GM12878 (cell line): ENCODE data around the gene TMTC1. TPM values are rescaled to one million over a fixed set of nuclear protein-coding genes. Genes with fewer than 3 reads are reported as not detected.

Source experiments
- ATAC-seq: fragments of 200-7000 bp; cut with Tn5 transposase; 3 replicates; pipeline ENCODE4 v1.9.1; 2020; ENCODE audit warnings: mild to moderate bottlenecking, moderate library complexity
- BruUV-seq: library from RNA; stranded (reverse); fragments of 400-500 nt; replicated peaks from 2 replicates; lab custom pipeline; 2021; lab: Mats Ljungman, UMichigan
- CTCF ChIA-PET: fragments of 300-600 bp; sonication (Branson Sonifier 250); formaldehyde crosslinking; extraction: SDS; loops from one replicate; lab custom pipeline; 2021; ENCODE audit warnings: inconsistent platforms; lab: Yijun Ruan, JAX
- POLR2A ChIA-PET: fragments of 350-600 bp; formaldehyde crosslinking; extraction: SDS; loops from one replicate; lab custom pipeline; 2021; ENCODE audit warnings: inconsistent platforms; lab: Charles Lee
- RAD21 ChIA-PET: fragments of 300-600 bp; sonication (Branson Sonifier 250); formaldehyde crosslinking; loops from one replicate; lab custom pipeline; 2023; ENCODE audit warnings: antibody characterized with exemption; ENCODE audit not compliant: unreplicated experiment; lab: Charles Lee
- SMC1A ChIA-PET: fragments of 300-600 bp; sonication (Branson Sonifier 250); formaldehyde crosslinking; loops from one replicate; lab custom pipeline; 2023; ENCODE audit not compliant: unreplicated experiment, uncharacterized antibody; lab: Charles Lee
- DNase-seq: peaks from one replicate; pipeline ENCODE4 v3.0.0-alpha.2; 2011; ENCODE audit warnings: low read depth, low spot score
- FAIRE-seq: peaks from 3 replicates; lab custom pipeline; 2011; peaks lifted over from hg19 to GRCh38; lab: Jason Lieb, UNC
- H2AFZ ChIP-seq: 2 replicates; pipeline ENCODE4 v1.6.0; 2011; ENCODE audit warnings: low read depth, low read length, control low read depth; ENCODE audit not compliant: control insufficient read depth
- H3K27ac ChIP-seq: 2 replicates; pipeline ENCODE4 v1.5.1; 2011; ENCODE audit warnings: control low read depth; ENCODE audit not compliant: control insufficient read depth, insufficient read depth
- H3K27me3 ChIP-seq, 2 experiments: replicated peaks in 1 of 2; 2 replicates each; pipeline versions ENCODE4 v1.6.0 to v1.6.1; 2011; ENCODE audit warnings: low read length in 1 of 2; ENCODE audit not compliant: control insufficient read depth in 2 of 2, insufficient read depth in 2 of 2
- H3K36me3 ChIP-seq, 2 experiments: 2 replicates each; pipeline ENCODE4 v1.5.1; 2011; ENCODE audit warnings: low read length in 1 of 2; ENCODE audit not compliant: control insufficient read depth in 2 of 2, insufficient read depth in 2 of 2
- H3K4me1 ChIP-seq: 2 replicates; pipeline ENCODE4 v1.6.1; 2011; ENCODE audit warnings: mild to moderate bottlenecking, low read length, moderate library complexity, mixed read lengths; ENCODE audit not compliant: control insufficient read depth, insufficient read depth
- H3K4me2 ChIP-seq: 2 replicates; pipeline ENCODE4 v1.6.0; 2011; ENCODE audit warnings: control low read depth; ENCODE audit not compliant: control insufficient read depth, insufficient read depth
- H3K4me3 ChIP-seq: fragments of 200-600 bp; sonication (generic); 2 replicates; pipeline ENCODE4 v1.5.1; 2016
- H3K79me2 ChIP-seq: 2 replicates; pipeline ENCODE4 v1.6.0; 2011; ENCODE audit warnings: low read length; ENCODE audit not compliant: control insufficient read depth, insufficient read depth
- H3K9ac ChIP-seq: 2 replicates; pipeline ENCODE4 v1.8.0; 2011; ENCODE audit warnings: low read length, control low read depth, mixed read lengths; ENCODE audit not compliant: control insufficient read depth, insufficient read depth
- H3K9me3 ChIP-seq: replicated peaks from 3 replicates; pipeline ENCODE4 v1.5.1; 2011; ENCODE audit warnings: mild to moderate bottlenecking, low read length; ENCODE audit not compliant: control insufficient read depth, insufficient read depth
- H4K20me1 ChIP-seq: 2 replicates; pipeline ENCODE4 v1.6.0; 2011; ENCODE audit not compliant: control insufficient read depth, insufficient read depth
- CHD4 ChIP-seq: fragments of 200-600 bp; sonication (generic); IDR thresholded peaks from 2 replicates; pipeline ENCODE4 v1.6.1; 2016; ENCODE audit warnings: mild to moderate bottlenecking
- E2F4 ChIP-seq: IDR thresholded peaks from 2 replicates; pipeline ENCODE4 v1.6.1; 2012; ENCODE audit warnings: low read depth, low read length, improper control_type of control experiment
- FOXM1 ChIP-seq: IDR thresholded peaks from 2 replicates; pipeline ENCODE4 v1.6.1; 2012; ENCODE audit warnings: low read depth, mild to moderate bottlenecking, inconsistent platforms, low read length, moderate library complexity
- IRF4 ChIP-seq: IDR thresholded peaks from 2 replicates; pipeline ENCODE4 v1.6.1; 2011; ENCODE audit warnings: low read depth, low read length
- JUND ChIP-seq: IDR thresholded peaks from 2 replicates; pipeline ENCODE4 v1.6.1; 2012; ENCODE audit warnings: low read depth, mild to moderate bottlenecking, low read length, improper control_type of control experiment, moderate library complexity
- MYC ChIP-seq: IDR thresholded peaks from 2 replicates; pipeline ENCODE4 v1.6.1; 2011; ENCODE audit warnings: mild to moderate bottlenecking, low read length, moderate library complexity, inconsistent platforms; ENCODE audit not compliant: insufficient read depth, insufficient replicate concordance, insufficient read length, severe bottlenecking
- PRDM15 ChIP-seq: fragments of 450-650 bp; formaldehyde crosslinking; IDR thresholded peaks from 2 replicates; pipeline ENCODE4 v1.4.0; 2020; ENCODE audit warnings: mild to moderate bottlenecking, moderate library complexity
- RELA ChIP-seq: fragments of 450-650 bp; IDR thresholded peaks from 2 replicates; pipeline ENCODE4 v1.8.0; 2014; ENCODE audit warnings: borderline replicate concordance; ENCODE audit not compliant: partially characterized antibody
- SMAD5 ChIP-seq: IDR thresholded peaks from 2 replicates; pipeline ENCODE4 v1.6.1; 2016; ENCODE audit warnings: antibody characterized with exemption, low read depth
- SMC3 ChIP-seq: IDR thresholded peaks from 2 replicates; pipeline ENCODE4 v1.6.1; 2011; ENCODE audit warnings: low read length, improper control_type of control experiment, borderline replicate concordance
- SREBF2 ChIP-seq: IDR thresholded peaks from 2 replicates; pipeline ENCODE4 v1.6.1; 2012; ENCODE audit warnings: mild to moderate bottlenecking, low read length
- YBX1 ChIP-seq: fragments of 450-650 bp; IDR thresholded peaks from 2 replicates; pipeline ENCODE4 v1.6.1; 2016; ENCODE audit warnings: antibody characterized with exemption
- ZZZ3 ChIP-seq: IDR thresholded peaks from 2 replicates; pipeline ENCODE4 v1.6.1; 2011; ENCODE audit warnings: low read depth; ENCODE audit not compliant: control insufficient read depth, insufficient read length
- WGBS: methylation state at CpG from one replicate; pipeline ENCODE4 v1.1.6; 2016; ENCODE audit warnings: low lambda C conversion rate; ENCODE audit not compliant: insufficient replicate concordance, insufficient coverage; ENCODE audit errors: missing lambda C conversion rate; 5-methylcytosine and 5-hydroxymethylcytosine counted together
- in situ Hi-C: fragments of 300-500 bp; cut with MboI; formaldehyde crosslinking; loops from 9 replicates; pipeline ENCODE4 v1.14.3; 2018; ENCODE audit warnings: mixed read lengths
- intact Hi-C: fragments of 100-400 bp; cut with micrococcal nuclease; formaldehyde crosslinking; loops from one replicate; pipeline ENCODE4 v1.14.2; 2022; ENCODE audit not compliant: unreplicated experiment
- polyA plus RNA-seq, 11 experiments: library from polyadenylated mRNA; depleted of rRNA in 4 of 11; unstranded in 6 of 11; stranded (reverse) in 5 of 11; fragments of >200 nt; fragmentation: Nextera tagmentation in 4 of 11; fragmentation: Illumina TruSeq in 1 of 11; extraction: Ambion mirVana in 4 of 11; extraction: Trizol in 1 of 11; gene quantifications; 1 replicate in 1 of 11; 2 replicates in 10 of 11; pipeline versions ENCODE4 v1.2.1 to v1.2.3, GENCODE V29; 2011 to 2016; ENCODE audit warnings: inconsistent platforms in 2 of 11, missing spikeins in 2 of 11, low read depth in 1 of 11
- total RNA-seq, 4 experiments: library from RNA; depleted of rRNA in 3 of 4; stranded (reverse); fragments of >200 nt in 3 of 4; fragmentation: Illumina TruSeq in 1 of 4; extraction: Trizol in 1 of 4; gene quantifications; 2 replicates each; pipeline versions ENCODE4 v1.2.1 to v1.2.3, GENCODE V29; 2013 to 2021
- TF ChIP-seq, protein P1 (sequence below): IDR thresholded peaks from 2 replicates; pipeline ENCODE4 v1.6.1; 2011; ENCODE audit warnings: borderline replicate concordance, low read depth, mild to moderate bottlenecking, moderate library complexity, mixed read lengths, low read length; ENCODE audit not compliant: insufficient read depth; ENCODE audit errors: extremely low read length
- TF ChIP-seq, protein P2 (sequence below): fragments of 450-650 bp; IDR thresholded peaks from 2 replicates; pipeline ENCODE4 v1.6.1; 2016; ENCODE audit warnings: mild to moderate bottlenecking

TMTC1 gene
- total and polyA plus RNA-seq, 10 of the 15 experiments (the other 5 are each of a cell fraction or from before 2014, with no cell fraction given), result 0.10 to 20.9 (median 0.57) TPM

GRCh38 chr12:29463198-29463597 lies 320.5 kb downstream of the TMTC1 start (continued):
- TF ChIP-seq JUND, result no peak
- TF ChIP-seq, protein P1, sequence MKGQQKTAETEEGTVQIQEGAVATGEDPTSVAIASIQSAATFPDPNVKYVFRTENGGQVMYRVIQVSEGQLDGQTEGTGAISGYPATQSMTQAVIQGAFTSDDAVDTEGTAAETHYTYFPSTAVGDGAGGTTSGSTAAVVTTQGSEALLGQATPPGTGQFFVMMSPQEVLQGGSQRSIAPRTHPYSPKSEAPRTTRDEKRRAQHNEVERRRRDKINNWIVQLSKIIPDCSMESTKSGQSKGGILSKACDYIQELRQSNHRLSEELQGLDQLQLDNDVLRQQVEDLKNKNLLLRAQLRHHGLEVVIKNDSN, result no peak
- TF ChIP-seq, all 136 proteins: peak for 0

GRCh38 chr12:29460082-29460481 lies 323.7 kb downstream of the TMTC1 start:
- intact Hi-C loops, result no loop called here
- no peak overlapping the region for H2AFZ ChIP-seq
- no peaks in the 10 kb centered on the region for H3K36me3 ChIP-seq
- RAD21 ChIA-PET, result no interaction called here
- no peaks in the 10 kb centered on the region for H3K79me2 ChIP-seq
- no peak overlapping the region for H3K4me2 ChIP-seq
- TF ChIP-seq FOXM1, result no peak
- no peak for TF ChIP-seq ZZZ3
- no peak for TF ChIP-seq SREBF2
- no peak for TF ChIP-seq E2F4
- no peak for TF ChIP-seq YBX1
- no peak for TF ChIP-seq CHD4
- no peak for TF ChIP-seq SMAD5
- TF ChIP-seq, protein P2, sequence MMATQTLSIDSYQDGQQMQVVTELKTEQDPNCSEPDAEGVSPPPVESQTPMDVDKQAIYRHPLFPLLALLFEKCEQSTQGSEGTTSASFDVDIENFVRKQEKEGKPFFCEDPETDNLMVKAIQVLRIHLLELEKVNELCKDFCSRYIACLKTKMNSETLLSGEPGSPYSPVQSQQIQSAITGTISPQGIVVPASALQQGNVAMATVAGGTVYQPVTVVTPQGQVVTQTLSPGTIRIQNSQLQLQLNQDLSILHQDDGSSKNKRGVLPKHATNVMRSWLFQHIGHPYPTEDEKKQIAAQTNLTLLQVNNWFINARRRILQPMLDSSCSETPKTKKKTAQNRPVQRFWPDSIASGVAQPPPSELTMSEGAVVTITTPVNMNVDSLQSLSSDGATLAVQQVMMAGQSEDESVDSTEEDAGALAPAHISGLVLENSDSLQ, result no peak
- no peak for TF ChIP-seq PRDM15 (CRISPR knock-in tag)
- TF ChIP-seq MYC, result no peak
- no peak for TF ChIP-seq RELA
- TF ChIP-seq SMC3, result no peak
- TF ChIP-seq IRF4, result no peak
- WGBS, result 97% methylated on average over 2 of the region's 2 CpGs
- SMC1A ChIA-PET, result no interaction called here
- H3K4me3 ChIP-seq, result no peak overlapping the region
- DNase-seq (no peak), FAIRE-seq (no peak), ATAC-seq (no peak)
- H3K27me3 ChIP-seq, result no peaks in the 10 kb centered on the region
- CTCF ChIA-PET, result interaction anchor here (0.5 kb wide), 1 partner anchor 15 kb away, joined by 3 read pairs; no protein-coding TSS in a partner anchor
- POLR2A ChIA-PET, result no interaction called here
- H3K9me3 ChIP-seq, result no peaks in the 10 kb centered on the region
- BruUV-seq, result no TSS peak
- H4K20me1 ChIP-seq, result no peaks in the 10 kb centered on the region
- H3K27ac ChIP-seq, result no peak overlapping the region
- H3K9ac ChIP-seq, result no peak overlapping the region
- in situ Hi-C loops, result no loop called here
- no peaks in the 10 kb centered on the region for H3K4me1 ChIP-seq
